ENCODE measurements around the gene ZNF514. TPM values are rescaled to one million over a fixed set of nuclear protein-coding genes. Genes with fewer than 3 reads are reported as not detected.

ZNF514 gene
- total RNA-seq, 2 donors from 2014 or later: 4.9 to 7.5 TPM

GRCh38 chr2:95158891-95159619 is 593 bp downstream of the ZNF514 start:
- Histone ChIP-seq H3K36me3 (peaks cover 30% of the 10 kb centered on the region), H3K9me3 (peaks cover 0 to 15% of the 10 kb centered on the region in 2 donors), H3K4me1 (peaks cover 0 to 17% of the 10 kb centered on the region in 2 donors), H3K4me3 (peak overlapping the region; percentile 80), H3K27me3 (no peaks in the 10 kb centered on the region), H3K27ac (peak overlapping the region; percentile 75 to 76)
- no peak for TF ChIP-seq CTCF (IDR thresholded peaks at IDR 0.05)
- DNase-seq (ENCODE audit: low spot score): no peak

GRCh38 chr2:95158441-95158840 is 1.2 kb downstream of the ZNF514 start:
- DNase-seq (ENCODE audit: low spot score): no peak
- TF ChIP-seq CTCF (IDR thresholded peaks at IDR 0.05): no peak
- H3K4me3 ChIP-seq: peak overlapping the region; percentile 80
- H3K4me1 ChIP-seq: peaks cover 0 to 11% of the 10 kb centered on the region in 2 donors
- peak overlapping the region in 1 of 2 donors; percentile 76 for H3K27ac ChIP-seq
- H3K27me3 ChIP-seq: no peaks in the 10 kb centered on the region
- peaks cover 0 to 21% of the 10 kb centered on the region in 2 donors for H3K9me3 ChIP-seq
- H3K36me3 ChIP-seq: peaks cover 36% of the 10 kb centered on the region

GRCh38 chr2:95149397-95149984 is 10.2 kb downstream of the ZNF514 start:
- DNase-seq (ENCODE audit: low spot score): no peak
- H3K27me3 ChIP-seq: no peaks in the 10 kb centered on the region
- no peak for TF ChIP-seq CTCF (IDR thresholded peaks at IDR 0.05)
- no peaks in the 10 kb centered on the region for H3K4me1 ChIP-seq
- no peak overlapping the region for H3K27ac ChIP-seq
- peaks cover 64% of the 10 kb centered on the region for H3K36me3 ChIP-seq
- no peak overlapping the region for H3K4me3 ChIP-seq
- peaks cover 48 to 100% of the 10 kb centered on the region in 2 donors for H3K9me3 ChIP-seq

GRCh38 chr2:95143838-95144237 is 15.8 kb downstream of the ZNF514 start:
- Histone ChIP-seq H3K4me3 (no peak overlapping the region), H3K27me3 (no peaks in the 10 kb centered on the region), H3K36me3 (peaks cover 8% of the 10 kb centered on the region), H3K9me3 (peaks cover 23 to 71% of the 10 kb centered on the region in 2 donors), H3K27ac (no peak overlapping the region), H3K4me1 (no peaks in the 10 kb centered on the region)
- no peak for TF ChIP-seq CTCF (IDR thresholded peaks at IDR 0.05)
- DNase-seq (ENCODE audit: low spot score): no peak

GRCh38 chr2:95138702-95139101 is 20.9 kb downstream of the ZNF514 start:
- Histone ChIP-seq H3K36me3 (no peaks in the 10 kb centered on the region), H3K9me3 (peaks cover 4 to 24% of the 10 kb centered on the region in 2 donors)

More at GRCh38 chr2:95138702-95139101, 20.9 kb downstream of the ZNF514 start:
- no peak for DNase-seq (ENCODE audit: low spot score)
- Histone ChIP-seq H3K4me1 (no peaks in the 10 kb centered on the region), H3K4me3 (no peak overlapping the region), H3K27me3 (no peaks in the 10 kb centered on the region), H3K27ac (no peak overlapping the region)
- TF ChIP-seq CTCF (IDR thresholded peaks at IDR 0.05): no peak
